CD1c-positive myeloid dendritic cell (primary cell): ENCODE data around the gene COPZ2.
"Not testable (repeated sequence)": the region's sequence is repeated elsewhere in the genome, so short reads cannot be mapped to it uniquely, and the experiment has no call there.

Source experiments
- DNase-seq: peaks from one replicate; pipeline ENCODE4 v3.0.0-alpha.2; 2016; ENCODE audit errors: extremely low spot score

COPZ2 gene

DNA sequence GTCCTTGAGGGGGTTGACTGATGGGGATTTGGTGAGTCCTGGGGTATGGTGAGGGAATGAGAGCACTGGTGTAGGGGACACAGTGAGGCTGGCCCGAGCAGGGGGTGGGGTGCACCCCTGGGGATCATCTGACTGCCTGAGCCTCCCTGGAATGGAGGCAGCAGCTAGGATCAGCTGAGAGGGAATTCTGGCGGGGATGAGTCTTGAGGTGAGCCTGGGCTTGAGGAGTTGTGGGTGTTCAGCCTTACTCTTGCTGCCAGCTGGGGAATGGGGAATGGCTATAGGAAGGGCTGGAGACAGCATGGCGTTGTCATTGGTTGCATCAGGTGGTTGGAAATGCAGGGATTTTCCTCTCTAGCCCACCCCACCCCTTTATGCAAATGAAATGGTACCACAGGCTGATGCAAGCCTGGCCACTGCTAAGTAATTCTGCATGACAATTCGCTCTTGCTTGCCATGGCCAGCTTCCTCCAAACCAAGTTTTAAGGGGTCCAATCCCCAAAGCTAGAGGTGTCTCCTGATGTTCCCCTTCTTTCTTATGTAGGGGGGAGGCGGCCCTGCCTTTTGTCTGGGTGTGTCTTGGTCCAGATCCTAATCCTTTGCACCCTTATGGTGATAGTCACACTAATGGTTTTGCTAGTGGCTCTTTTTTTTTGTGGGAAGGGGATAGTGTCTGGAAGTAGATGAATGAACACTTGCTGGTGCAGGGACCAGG lies 18.1 kb upstream of the COPZ2 start:
- no peak for DNase-seq

DNA sequence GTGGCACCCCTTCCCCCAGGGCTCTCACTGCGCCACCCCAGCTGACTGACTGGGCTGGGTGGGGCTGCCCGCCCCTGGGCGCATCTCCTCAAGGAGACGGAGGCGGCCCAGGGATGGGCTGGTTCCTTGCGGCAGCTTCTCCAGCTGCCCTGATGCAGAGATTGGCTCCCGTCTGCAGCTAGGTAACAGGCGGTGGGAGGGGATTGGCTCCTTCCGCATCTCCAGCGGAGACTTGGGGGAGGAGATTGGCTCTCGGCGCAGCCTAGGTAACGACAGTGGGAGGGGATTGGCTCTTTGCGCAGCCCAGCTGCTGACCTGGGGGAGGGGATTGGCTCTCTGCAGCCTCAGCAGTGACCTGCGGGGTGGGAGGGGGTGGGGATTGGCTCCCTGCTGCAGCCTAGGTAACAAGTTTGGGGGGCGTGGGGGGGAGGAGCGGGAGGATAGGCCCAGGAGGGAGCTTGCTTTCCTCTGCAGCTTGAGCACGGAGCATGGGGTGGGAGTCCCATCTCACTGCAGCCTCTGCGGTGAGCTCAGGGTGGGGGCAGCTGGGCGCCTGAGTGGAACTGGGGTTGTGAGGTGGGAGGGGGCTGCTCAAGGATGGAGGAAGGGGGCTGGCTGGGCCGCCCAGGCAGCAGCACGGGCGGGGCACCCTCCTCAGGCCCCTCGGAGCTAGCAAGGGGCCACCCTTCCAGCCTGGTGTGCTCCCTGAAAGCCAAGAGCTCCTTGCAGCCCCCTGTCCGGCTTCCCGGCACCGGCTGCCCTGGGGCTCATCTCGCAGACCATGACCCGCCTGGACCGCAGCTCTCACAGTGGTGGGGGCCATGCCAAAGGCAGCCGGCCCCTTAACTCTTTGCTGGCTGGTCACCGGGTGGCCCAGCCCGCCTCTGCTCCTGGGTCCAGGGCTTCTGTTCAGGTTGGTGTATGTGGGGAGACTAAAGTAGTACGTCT lies 16.9 kb upstream of the COPZ2 start:
- no peak for DNase-seq

DNA sequence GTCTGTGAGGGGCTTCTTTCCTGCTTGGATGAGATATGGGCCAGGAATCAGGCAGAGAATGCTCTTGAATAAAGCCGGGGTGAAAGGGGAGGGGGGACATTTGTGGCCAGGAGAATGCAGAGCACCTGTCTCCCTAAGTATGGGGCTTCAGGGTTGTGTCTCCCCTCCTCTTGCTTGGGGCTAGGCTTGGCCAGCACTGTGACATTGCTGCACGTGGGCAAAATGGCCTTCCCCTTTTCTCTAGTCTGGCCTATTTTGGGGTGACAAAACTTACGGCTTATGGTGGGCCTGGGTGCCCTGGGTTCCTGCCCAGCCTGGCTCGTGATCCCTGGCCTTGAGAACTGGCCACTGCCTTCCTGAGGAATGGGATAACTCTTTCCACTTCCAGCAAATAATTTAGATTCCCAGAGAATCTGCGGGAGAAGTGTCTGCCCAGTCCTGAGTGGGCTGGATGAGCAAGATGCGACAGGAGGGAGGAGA lies 16.2 kb upstream of the COPZ2 start:
- no peak for DNase-seq

- no peak for DNase-seq
Observed at GRCh38 chr17:48052956-48053757, 15.6 kb upstream of the COPZ2 start.

- no peak for DNase-seq
Observed at GRCh38 chr17:48051706-48052486, 14.3 kb upstream of the COPZ2 start.

DNA sequence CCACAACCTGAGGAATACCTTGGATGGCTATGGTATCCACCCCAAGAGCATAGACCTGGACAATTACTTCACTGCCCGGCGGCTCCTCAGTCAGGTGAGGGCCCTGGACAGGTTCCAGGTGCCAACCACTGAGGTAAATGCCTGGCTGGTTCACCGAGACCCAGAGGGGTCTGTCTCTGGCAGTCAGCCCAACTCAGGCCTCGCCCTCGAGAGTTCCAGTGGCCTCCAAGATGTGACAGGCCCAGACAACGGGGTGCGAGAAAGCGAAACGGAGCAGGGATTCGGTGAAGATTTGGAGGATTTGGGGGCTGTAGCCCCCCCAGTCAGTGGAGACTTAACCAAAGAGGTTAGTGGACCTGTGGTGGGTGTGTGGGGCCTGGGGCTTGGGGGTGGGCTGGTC lies 13.7 kb upstream of the COPZ2 start:
- DNase-seq: no peak

GRCh38 chr17:48048384-48049126 lies 11.0 kb upstream of the COPZ2 start:
- DNase-seq: peak; percentile 87

- DNase-seq: peak; percentile 99
Observed at GRCh38 chr17:48047741-48048383, 10.3 kb upstream of the COPZ2 start, which contains the start of gene NFE2L1. TSS of gene NFE2L1 (plus strand) at chr17:48048359. CDS start at chr17:48051119, 2,760 bp downstream.

DNA sequence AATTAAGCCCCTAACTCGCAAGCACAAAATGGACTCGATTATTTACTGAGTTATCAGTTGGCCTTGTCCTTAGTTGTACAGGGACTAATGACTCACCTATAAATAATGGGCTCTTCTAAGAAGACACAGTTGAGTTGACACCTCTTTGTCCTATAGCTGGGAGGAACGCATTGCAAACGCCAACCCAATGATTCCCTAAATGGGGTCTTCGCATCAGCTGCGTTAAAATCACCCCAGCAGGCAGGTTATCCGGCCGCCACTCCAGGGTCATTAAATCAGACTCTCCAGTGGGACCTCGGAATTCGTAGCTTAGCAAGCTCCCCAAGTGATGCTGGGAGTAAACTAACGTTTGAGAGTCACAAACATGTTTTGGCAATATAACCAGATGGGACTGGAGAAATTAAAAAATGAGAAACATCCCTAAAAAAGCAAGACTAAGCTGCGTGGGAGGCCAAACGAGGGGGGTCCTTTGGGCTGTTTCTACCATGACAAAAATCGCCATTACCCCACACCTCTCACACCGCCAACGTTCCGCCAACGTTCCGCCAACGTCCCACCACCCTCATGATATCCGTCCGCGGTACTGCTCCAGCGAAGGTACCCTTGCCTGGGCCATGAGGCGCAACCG lies 9.6 kb upstream of the COPZ2 start:
- DNase-seq: no peak

DNA sequence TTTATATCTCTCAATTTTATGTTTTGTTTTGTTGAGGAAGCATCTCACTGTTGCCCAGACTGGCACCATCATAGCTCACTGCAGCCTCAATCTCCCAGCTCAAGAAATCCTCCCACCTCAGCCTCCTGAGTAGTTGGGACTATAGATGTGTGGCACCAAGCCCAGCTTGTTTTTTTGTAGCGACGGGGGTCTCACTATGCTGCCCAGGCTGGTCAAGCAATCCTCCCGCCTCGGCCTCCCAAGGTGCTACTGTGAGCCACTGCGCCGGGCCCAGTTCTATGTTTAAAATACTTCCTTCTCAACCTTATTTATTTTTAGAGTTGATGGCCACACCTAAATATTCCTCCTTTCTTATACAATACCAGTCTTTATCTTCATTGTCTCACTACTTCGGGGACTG lies 8.7 kb upstream of the COPZ2 start:
- no peak for DNase-seq

DNA sequence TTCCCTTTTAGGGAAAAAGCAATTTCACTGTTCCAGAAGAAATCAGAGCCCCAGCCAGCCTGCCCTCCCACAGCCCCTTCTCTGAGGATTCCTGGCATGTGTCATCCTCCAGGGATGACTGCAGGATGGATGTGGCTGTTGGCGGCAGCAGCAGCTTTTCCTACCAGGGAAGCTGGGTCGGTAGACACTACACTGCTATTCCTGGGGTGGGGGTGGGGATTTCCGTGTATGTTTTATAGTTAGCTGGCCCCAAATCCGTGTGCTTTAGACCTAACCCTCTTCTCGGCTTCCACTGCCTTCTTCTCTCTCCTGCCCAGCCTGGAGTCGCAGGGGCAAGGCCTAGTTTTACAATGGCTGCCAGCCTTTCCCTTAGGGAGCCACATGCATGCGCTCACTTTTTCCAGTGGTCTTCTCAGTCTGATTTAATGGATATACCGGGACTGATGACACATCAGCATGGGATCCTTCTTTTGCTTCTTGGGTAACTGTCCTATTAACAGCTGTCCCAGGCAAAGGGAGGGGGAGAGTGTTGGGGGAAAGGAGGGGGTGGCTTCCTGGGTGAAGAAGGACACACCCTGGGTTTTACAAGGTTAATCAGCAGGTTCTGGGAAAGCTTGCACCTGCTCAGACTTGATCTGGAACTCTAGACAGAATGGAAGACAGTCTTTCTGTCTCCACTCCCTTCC lies 7.9 kb upstream of the COPZ2 start:
- DNase-seq: no peak

- no peak for DNase-seq
Observed at GRCh38 chr17:48044851-48045250, 7.3 kb upstream of the COPZ2 start.

- DNase-seq: no peak
Observed at GRCh38 chr17:48043176-48043575, 5.6 kb upstream of the COPZ2 start.

- DNase-seq: no peak
Observed at GRCh38 chr17:48038687-48039086, 1.1 kb upstream of the COPZ2 start.

DNA sequence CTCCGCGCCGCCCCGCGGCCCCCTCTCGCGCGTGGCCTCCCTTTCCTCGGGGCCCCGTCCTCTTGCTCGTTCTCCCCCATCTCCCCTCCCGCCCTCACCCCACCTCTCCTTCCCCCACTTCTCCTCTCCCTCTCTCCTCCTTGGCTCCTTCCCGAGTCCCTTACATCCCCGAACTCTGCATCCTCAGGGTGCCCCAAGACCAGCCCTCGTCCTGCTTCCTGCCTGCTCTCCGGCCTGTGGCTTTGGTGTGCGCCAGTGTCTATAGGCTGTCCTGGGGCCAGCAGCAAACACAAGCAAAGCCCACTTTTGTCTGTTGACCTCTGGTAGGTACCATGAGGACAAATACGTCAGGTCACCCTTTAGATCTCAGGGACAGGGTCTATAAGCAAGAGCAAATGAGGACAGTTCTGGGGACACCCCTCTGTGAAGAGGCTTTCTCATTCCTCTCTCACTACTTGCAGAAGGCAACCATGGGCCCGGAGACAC lies 284 bp upstream of the COPZ2 start:
- no peak for DNase-seq

DNA sequence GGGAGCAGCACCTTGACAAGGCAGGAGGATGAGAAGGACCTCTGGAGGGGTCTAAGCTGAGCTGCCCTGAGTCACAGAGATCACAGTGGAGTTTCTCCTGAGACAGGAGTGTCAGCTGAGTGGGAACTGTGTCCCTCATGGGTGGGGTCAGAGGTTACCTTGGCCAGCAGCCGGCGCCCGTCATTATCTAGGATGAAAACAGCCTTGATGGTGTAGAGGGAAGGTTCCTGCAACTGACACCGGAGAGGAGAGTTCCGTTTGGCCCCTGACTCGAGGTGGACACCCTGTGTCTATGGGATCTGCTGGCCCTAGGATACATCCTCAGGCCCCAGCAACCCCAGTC lies 933 bp downstream of the COPZ2 start:
- DNase-seq: no peak

GRCh38 chr17:48034734-48035133 lies 2.9 kb downstream of the COPZ2 start:
- not testable (repeated sequence) for DNase-seq

DNA sequence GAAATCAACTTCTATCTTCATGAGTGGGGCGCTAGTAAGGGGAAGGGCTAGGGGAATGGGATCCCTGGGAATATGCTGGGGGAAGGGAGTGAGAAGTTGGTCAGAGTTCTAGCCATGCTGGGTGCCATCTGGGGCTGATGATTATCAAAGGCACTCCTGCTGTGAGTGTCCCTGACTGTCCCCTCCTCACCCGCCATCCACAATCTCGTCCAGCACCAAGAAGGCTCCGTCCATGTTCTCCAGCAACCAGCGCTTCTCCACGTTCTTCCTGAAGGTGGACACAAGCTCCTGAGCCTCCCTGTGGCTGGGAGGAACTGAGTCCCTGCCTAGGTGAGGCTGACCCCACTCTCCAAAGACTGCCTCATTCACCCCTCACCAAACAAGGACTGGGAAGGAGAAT lies 5.6 kb downstream of the COPZ2 start:
- DNase-seq: no peak

DNA sequence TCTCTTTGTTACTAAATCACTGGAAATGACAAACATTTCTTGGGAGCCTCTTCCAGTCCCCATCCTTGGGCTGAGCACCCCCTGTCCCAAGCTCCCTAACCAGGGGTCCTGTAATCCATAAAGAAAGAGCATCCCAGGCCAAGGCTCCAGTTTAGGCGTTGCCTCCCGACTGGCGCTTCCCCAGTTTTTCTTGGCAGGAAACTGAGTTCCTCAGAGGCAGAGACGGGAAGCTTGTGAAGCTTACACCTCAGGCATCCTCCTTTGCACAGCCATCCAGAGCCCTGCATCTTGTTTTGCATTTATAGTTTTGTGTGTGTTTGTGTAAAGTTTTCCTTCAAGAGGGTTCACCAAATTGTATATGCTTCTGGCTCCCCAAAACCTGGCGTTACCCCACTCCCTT lies 7.1 kb downstream of the COPZ2 start:
- no peak for DNase-seq
